Glutamatergic neuron (in vitro differentiated cells): ENCODE data around the gene CCL19. TPM values are rescaled to one million over a fixed set of nuclear protein-coding genes. Genes with fewer than 3 reads are reported as not detected.

Experiments used
- DNase-seq: peaks from one replicate; pipeline ENCODE4 v3.0.0; 2022
- H3K27ac Mint-ChIP-seq: one replicate; pipeline ENCODE4 v1.8.0; 2020; ENCODE audit warnings: mild to moderate bottlenecking, mixed read lengths, inconsistent platforms; ENCODE audit not compliant: unreplicated experiment
- H3K27me3 Mint-ChIP-seq: one replicate; pipeline ENCODE4 v1.8.0; 2020; ENCODE audit warnings: mild to moderate bottlenecking, moderate library complexity, mixed read lengths, inconsistent platforms; ENCODE audit not compliant: unreplicated experiment
- H3K36me3 Mint-ChIP-seq: one replicate; pipeline ENCODE4 v1.8.0; 2020; ENCODE audit warnings: mild to moderate bottlenecking, mixed read lengths, inconsistent platforms; ENCODE audit not compliant: unreplicated experiment
- H3K4me1 Mint-ChIP-seq: one replicate; pipeline ENCODE4 v1.8.0; 2020; ENCODE audit warnings: mild to moderate bottlenecking, low read depth, mixed read lengths, inconsistent platforms; ENCODE audit not compliant: unreplicated experiment
- H3K4me3 Mint-ChIP-seq: one replicate; pipeline ENCODE4 v1.8.0; 2020; ENCODE audit warnings: mild to moderate bottlenecking, mixed read lengths, inconsistent platforms; ENCODE audit not compliant: unreplicated experiment
- H3K9me3 Mint-ChIP-seq: one replicate; pipeline ENCODE4 v1.8.0; 2020; ENCODE audit warnings: mild to moderate bottlenecking, moderate library complexity, mixed read lengths, inconsistent platforms; ENCODE audit not compliant: unreplicated experiment
- total RNA-seq: library from RNA; stranded (reverse); fragmentation: NEBNext Ultra II Directional; extraction: Animal tissue kit (Norgen Biotek cat#: 25700); gene quantifications from one replicate; pipeline ENCODE4 v1.2.1, GENCODE V29; 2021; ENCODE audit not compliant: unreplicated experiment
- TF ChIP-seq, protein P1 (sequence below): fragments of 200-600 bp; sonication (generic); IDR thresholded peaks from one replicate; pipeline ENCODE4 v1.5.0; 2021; ENCODE audit not compliant: partially characterized antibody, unreplicated experiment

CCL19 gene
- total RNA-seq, 1 donor from 2014 or later, result not detected

DNA sequence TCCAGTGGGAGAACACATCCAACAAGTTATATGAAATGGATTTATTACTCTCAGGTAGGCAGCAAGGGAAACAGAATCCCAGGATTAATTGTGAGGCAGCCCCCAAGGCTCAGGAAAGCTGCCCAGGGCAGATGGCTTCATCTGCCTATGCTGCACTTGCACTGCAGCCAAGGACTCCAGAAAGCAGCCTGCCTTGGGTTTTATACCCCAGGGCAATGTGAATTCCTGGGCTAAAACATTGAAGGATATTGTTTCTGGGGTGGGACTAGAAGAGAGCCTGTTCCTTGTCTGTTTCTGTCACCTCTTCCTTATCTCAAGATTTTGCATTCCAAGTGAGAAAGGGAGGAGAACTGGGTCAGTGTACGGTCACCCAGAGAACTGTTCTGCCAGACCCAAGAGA lies 19.8 kb downstream of the CCL19 start:
- no peaks in the 10 kb centered on the region for H3K27me3 Mint-ChIP-seq

DNA sequence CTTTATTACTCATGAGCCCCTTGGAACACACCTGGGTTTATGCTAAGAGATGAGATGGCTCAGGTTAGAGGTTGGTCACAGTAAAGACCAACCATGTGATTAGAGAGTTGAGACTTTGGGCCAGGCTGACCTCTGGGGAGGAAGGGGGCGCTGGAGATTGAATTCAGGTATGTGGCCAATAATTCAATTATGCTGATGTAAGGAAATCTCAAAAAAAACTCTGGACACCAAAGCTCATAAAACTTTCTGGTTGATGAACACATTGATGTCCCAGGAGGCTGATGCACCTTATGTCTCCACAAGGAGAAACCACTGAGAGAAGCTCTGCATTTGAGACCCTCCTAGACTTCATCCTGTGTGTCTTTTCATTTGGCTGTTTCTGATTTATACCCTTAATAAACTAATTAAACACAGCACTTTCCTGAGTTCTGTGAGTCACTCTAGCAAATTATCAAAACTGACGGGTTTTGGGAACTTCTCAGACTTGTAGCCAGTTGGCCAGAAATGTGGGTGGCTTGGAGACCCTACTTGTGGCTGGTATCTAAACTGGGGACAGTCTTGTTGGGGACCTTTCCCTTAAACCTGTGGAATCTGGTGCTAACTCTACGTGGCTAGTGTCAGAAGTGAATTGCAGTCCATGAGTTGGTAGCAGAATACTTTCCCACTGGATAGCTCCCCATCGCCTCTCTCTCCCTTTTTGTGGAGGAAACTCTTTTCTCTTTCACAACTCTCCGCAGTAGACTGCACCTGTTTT lies 21.1 kb downstream of the CCL19 start:
- H3K27me3 Mint-ChIP-seq, result peaks cover 3% of the 10 kb centered on the region
- TF ChIP-seq, protein P1, sequence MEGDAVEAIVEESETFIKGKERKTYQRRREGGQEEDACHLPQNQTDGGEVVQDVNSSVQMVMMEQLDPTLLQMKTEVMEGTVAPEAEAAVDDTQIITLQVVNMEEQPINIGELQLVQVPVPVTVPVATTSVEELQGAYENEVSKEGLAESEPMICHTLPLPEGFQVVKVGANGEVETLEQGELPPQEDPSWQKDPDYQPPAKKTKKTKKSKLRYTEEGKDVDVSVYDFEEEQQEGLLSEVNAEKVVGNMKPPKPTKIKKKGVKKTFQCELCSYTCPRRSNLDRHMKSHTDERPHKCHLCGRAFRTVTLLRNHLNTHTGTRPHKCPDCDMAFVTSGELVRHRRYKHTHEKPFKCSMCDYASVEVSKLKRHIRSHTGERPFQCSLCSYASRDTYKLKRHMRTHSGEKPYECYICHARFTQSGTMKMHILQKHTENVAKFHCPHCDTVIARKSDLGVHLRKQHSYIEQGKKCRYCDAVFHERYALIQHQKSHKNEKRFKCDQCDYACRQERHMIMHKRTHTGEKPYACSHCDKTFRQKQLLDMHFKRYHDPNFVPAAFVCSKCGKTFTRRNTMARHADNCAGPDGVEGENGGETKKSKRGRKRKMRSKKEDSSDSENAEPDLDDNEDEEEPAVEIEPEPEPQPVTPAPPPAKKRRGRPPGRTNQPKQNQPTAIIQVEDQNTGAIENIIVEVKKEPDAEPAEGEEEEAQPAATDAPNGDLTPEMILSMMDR, result no peak
- H3K4me3 Mint-ChIP-seq, result no peak overlapping the region
- no peak overlapping the region for H3K27ac Mint-ChIP-seq
- H3K36me3 Mint-ChIP-seq, result peaks cover 7% of the 10 kb centered on the region
- peaks cover 11% of the 10 kb centered on the region for H3K4me1 Mint-ChIP-seq
- H3K9me3 Mint-ChIP-seq, result peaks cover 6% of the 10 kb centered on the region
- DNase-seq, result no peak

More for the DNA sequence above, 19.8 kb downstream of the CCL19 start:
- no peak for DNase-seq
- H3K4me1 Mint-ChIP-seq, result peaks cover 11% of the 10 kb centered on the region
- peaks cover 7% of the 10 kb centered on the region for H3K36me3 Mint-ChIP-seq
- peaks cover 6% of the 10 kb centered on the region for H3K9me3 Mint-ChIP-seq
- TF ChIP-seq, protein P1, result no peak
- no peak overlapping the region for H3K27ac Mint-ChIP-seq
- H3K4me3 Mint-ChIP-seq, result no peak overlapping the region

DNA sequence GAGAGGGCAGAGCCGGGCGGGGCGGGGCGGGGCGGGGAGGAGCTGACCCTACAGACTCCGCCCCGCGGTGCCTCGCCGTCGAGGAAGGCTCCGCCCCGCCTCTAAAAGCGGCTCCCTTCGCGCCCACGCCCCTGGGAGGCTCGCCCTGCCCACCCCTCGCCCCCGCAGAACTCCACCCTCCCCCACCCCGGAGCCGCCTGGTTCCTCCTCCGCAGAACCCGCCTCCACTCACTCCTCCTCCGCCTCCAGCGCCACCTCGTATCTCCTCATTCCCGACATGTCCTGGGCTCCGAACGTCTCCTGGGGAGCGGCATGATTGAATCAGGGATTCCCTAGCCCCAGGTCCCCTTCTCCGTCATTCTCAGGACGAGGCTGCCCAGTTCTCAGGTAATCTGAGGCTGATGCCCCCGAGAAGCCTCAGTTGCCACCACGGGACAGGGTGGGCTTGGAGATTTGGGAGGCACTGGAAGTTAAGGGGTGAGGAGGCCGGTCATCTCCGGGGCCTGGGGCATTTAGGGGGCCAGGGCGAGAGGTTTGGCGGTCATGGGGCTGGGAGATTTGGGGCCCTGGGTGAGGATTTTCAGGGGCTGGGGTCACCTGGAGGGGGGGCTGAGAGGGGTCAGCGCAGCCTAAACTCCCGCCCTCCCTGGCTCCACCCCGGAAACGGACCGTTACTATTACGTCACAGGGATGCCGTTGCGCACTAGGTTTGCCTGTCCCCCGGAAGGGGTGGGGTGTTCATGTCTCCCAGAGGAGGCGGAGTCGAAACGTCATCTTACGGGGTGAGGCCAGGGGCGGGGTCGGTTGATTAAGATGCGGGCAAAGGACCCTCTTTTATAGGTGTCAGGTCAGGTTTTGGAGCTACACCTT lies 25.5 kb downstream of the CCL19 start:
- peaks cover 7% of the 10 kb centered on the region for H3K36me3 Mint-ChIP-seq
- peak overlapping the region; percentile 94 for H3K4me3 Mint-ChIP-seq
- TF ChIP-seq, protein P1, result no peak
- peak; percentile 94 for DNase-seq
- peaks cover 10% of the 10 kb centered on the region for H3K9me3 Mint-ChIP-seq
- H3K4me1 Mint-ChIP-seq, result peaks cover 4% of the 10 kb centered on the region
- H3K27me3 Mint-ChIP-seq, result peaks cover 5% of the 10 kb centered on the region
- H3K27ac Mint-ChIP-seq, result peak overlapping the region; percentile 72

DNA sequence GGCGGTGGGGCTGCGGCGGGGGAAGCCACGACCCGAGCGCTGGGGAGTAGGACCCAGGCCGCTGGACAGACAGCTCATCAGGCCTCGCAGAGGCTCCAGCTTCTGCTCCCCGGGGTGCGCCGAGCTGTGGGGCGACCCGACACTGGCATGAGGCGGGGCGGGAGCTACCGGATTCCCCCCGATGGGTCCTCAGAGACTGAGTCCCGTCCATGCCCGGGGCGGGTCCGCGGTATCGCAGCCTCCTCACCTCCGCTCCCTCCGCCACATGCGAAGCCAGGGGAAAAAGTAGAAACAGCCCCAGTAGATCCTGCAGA lies 26.1 kb downstream of the CCL19 start:
- no peak for DNase-seq
- Mint-ChIP-seq H3K27ac (peak overlapping the region; percentile 88), H3K4me1 (peaks cover 4% of the 10 kb centered on the region), H3K36me3 (peaks cover 7% of the 10 kb centered on the region), H3K27me3 (peaks cover 7% of the 10 kb centered on the region), H3K9me3 (peaks cover 10% of the 10 kb centered on the region), H3K4me3 (peak overlapping the region; percentile 94)
- TF ChIP-seq, protein P1, result no peak
